ENCODE results near the gene MGAT4A.

- TF ChIP-seq, protein P1, sequence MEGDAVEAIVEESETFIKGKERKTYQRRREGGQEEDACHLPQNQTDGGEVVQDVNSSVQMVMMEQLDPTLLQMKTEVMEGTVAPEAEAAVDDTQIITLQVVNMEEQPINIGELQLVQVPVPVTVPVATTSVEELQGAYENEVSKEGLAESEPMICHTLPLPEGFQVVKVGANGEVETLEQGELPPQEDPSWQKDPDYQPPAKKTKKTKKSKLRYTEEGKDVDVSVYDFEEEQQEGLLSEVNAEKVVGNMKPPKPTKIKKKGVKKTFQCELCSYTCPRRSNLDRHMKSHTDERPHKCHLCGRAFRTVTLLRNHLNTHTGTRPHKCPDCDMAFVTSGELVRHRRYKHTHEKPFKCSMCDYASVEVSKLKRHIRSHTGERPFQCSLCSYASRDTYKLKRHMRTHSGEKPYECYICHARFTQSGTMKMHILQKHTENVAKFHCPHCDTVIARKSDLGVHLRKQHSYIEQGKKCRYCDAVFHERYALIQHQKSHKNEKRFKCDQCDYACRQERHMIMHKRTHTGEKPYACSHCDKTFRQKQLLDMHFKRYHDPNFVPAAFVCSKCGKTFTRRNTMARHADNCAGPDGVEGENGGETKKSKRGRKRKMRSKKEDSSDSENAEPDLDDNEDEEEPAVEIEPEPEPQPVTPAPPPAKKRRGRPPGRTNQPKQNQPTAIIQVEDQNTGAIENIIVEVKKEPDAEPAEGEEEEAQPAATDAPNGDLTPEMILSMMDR (IDR thresholded peaks at IDR 0.05), result no peak
- TF ChIP-seq POLR2A (IDR thresholded peaks at IDR 0.05) (no peak), POLR2AphosphoS5 (IDR thresholded peaks at IDR 0.05; ENCODE audit: insufficient read depth in 1 of 2, low read depth in 1 of 2) (no peak)
Observed at GRCh38 chr2:98615481-98615880, 115.5 kb downstream of the MGAT4A start.

Data from vagina (tissue), 2 donors.